Measurements from ENCODE around the gene ANKRD18A.

The ANKRD18A gene

DNA sequence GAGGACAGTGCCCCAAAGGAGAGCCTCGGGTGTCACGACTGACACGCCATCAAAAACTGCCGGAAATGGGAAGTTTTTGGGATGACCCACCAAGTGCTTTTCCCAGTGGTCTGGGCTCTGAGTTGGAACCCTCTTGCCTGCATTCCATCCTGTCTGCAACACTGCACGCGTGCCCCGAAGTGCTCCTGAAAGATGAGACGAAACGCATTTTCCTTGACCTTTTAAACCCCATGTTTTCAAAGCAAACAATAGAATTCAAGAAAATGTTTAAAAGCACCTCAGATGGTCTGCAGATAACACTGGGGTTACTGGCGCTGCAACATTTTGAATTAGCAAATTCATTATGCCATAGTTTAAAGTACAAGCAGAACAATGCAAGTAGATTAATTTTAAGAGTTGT lies 92.9 kb downstream of the ANKRD18A start:
- H3K4me3 ChIP-seq (ENCODE audit: low read depth, low read length), result no peak overlapping the region
- in situ Hi-C loops (cut with HindIII; ENCODE audit: low sequenced_read_pairs), result no loop called here
- no peak for DNase-seq (ENCODE audit: low read depth)
- TF ChIP-seq, protein P1, sequence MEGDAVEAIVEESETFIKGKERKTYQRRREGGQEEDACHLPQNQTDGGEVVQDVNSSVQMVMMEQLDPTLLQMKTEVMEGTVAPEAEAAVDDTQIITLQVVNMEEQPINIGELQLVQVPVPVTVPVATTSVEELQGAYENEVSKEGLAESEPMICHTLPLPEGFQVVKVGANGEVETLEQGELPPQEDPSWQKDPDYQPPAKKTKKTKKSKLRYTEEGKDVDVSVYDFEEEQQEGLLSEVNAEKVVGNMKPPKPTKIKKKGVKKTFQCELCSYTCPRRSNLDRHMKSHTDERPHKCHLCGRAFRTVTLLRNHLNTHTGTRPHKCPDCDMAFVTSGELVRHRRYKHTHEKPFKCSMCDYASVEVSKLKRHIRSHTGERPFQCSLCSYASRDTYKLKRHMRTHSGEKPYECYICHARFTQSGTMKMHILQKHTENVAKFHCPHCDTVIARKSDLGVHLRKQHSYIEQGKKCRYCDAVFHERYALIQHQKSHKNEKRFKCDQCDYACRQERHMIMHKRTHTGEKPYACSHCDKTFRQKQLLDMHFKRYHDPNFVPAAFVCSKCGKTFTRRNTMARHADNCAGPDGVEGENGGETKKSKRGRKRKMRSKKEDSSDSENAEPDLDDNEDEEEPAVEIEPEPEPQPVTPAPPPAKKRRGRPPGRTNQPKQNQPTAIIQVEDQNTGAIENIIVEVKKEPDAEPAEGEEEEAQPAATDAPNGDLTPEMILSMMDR (IDR thresholded peaks at IDR 0.05; ENCODE audit: low read depth, low read length, missing control alignments), result no peak

DNA sequence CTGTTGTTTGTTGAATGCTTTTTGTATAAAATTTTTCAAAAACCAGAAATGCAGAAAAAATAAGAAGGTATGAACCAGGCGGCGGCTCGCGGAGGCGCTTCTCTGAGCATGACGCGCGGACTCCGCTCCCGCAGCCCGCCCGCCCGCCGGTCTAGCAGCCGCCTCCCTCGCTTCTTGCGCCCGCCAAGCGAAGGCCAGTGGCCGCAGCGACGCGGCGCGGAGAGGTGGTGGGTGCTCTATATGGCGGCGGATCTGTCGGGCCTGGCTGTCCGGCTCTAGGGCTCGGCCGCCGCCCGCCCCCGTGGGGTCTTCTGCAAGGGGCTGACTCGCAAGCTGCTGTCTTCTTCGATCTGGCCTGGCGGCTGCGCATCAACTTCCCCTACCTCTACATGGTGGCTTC lies 93.8 kb downstream of the ANKRD18A start:
- in situ Hi-C loops (cut with HindIII; ENCODE audit: low sequenced_read_pairs), result no loop called here
- TF ChIP-seq, protein P1 (IDR thresholded peaks at IDR 0.05; ENCODE audit: low read depth, low read length, missing control alignments), result no peak

DNA sequence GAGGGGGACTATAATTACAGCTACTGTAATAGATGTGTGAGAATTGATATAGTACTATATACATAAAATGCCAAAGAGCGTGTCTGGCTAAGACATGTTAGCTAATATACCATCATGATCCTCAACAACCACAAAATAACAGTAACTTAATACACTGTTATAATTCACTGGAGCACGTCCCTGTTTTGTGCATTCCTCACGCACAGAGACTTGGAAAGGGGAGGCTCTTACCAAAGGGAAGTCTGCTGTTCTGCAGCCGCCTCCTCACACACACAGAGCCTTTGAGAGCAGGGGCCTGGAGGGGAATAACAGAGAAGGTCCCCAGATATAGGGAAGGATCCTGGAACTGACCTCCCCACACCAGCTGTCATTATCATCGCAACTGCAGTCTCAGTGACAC lies 97.3 kb downstream of the ANKRD18A start:
- no peak for DNase-seq (ENCODE audit: low read depth)
- no peak overlapping the region for H3K4me3 ChIP-seq (ENCODE audit: low read depth, low read length)
- in situ Hi-C loops (cut with HindIII; ENCODE audit: low sequenced_read_pairs), result no loop called here
- TF ChIP-seq, protein P1 (IDR thresholded peaks at IDR 0.05; ENCODE audit: low read depth, low read length, missing control alignments), result no peak

More for the DNA sequence above, 93.8 kb downstream of the ANKRD18A start:
- H3K4me3 ChIP-seq (ENCODE audit: low read depth, low read length), result no peak overlapping the region
- no peak for DNase-seq (ENCODE audit: low read depth)

DNA sequence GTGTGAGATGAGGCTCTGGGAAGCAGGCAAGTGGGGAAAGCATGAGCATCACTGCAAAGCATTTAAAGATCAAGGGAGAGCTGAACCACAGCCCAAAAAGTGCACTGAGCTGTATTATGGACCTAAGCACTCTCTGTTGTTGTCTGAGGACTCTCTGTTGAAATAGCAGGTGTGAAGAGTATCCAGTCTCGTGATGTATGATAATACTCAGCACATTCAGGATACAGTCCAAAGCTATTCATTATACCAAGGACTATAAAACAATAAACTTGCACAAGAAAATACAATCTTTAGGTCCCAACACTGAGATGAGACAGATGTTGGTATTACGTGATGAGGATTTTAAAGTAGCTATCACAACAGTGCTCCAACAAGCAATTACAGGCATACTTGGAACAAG lies 98.6 kb downstream of the ANKRD18A start:
- in situ Hi-C loops (cut with HindIII; ENCODE audit: low sequenced_read_pairs), result no loop called here
- TF ChIP-seq, protein P1 (IDR thresholded peaks at IDR 0.05; ENCODE audit: low read depth, low read length, missing control alignments), result no peak
- no peak for DNase-seq (ENCODE audit: low read depth)

More for the DNA sequence above, 98.6 kb downstream of the ANKRD18A start:
- no peak overlapping the region for H3K4me3 ChIP-seq (ENCODE audit: low read depth, low read length)
